NCI-H146 treated with DMSO at 0.1 percent for 48 hours (cell line): ENCODE data around the gene TDRD9.

ENCODE experiments used
- DNase-seq: peaks from one replicate; lab custom pipeline; 2025; ENCODE audit not compliant: unreplicated experiment; lab: John Stamatoyannopoulos, UW

The TDRD9 gene

GRCh38 chr14:104101651-104102281 lies 173.5 kb downstream of the TDRD9 start:
- no peak for DNase-seq
